Uterus (tissue), 4 donors: ENCODE data around the gene IL17RD. TPM values are rescaled to one million over a fixed set of nuclear protein-coding genes. Genes with fewer than 3 reads are reported as not detected.

Source experiments
- DNase-seq, 2 donors: peaks; one replicate each; pipeline ENCODE4 v3.0.0-alpha.2; 2019 to 2020
- H3K27ac ChIP-seq, 2 donors: fragments of 200-600 bp; sonication (generic); 1 replicate in 1 of 2; 2 replicates in 1 of 2; pipeline ENCODE4 v1.5.1; 2016 to 2018
- H3K27me3 ChIP-seq, 2 donors: fragments of 200-600 bp; sonication (generic); one replicate each; pipeline ENCODE4 v1.5.1; 2018 to 2019; ENCODE audit warnings: control low read depth in 1 of 2
- H3K36me3 ChIP-seq, 2 donors: fragments of 200-600 bp; sonication (generic); one replicate each; pipeline ENCODE4 v1.5.1; 2019; ENCODE audit warnings: control low read depth in 1 of 2
- H3K4me1 ChIP-seq, 2 donors: fragments of 200-600 bp; sonication (generic); one replicate each; pipeline ENCODE4 v1.5.1; 2018 to 2019; ENCODE audit warnings: control low read depth in 1 of 2
- H3K4me3 ChIP-seq, 2 donors: fragments of 200-600 bp; sonication (generic); 1 replicate in 1 of 2; 2 replicates in 1 of 2; pipeline ENCODE4 v1.5.1; 2018 to 2019; ENCODE audit warnings: mild to moderate bottlenecking in 1 of 2
- H3K9me3 ChIP-seq, 2 donors: fragments of 200-600 bp; sonication (generic); one replicate each; pipeline ENCODE4 v1.5.1; 2019; ENCODE audit warnings: control low read depth in 1 of 2
- CTCF ChIP-seq, 4 experiments: fragments of 200-600 bp in 2 of 4; fragments of 450-650 bp in 2 of 4; sonication (generic) in 2 of 4; IDR thresholded peaks; one replicate each; pipeline ENCODE4 v1.5.1; 2016 to 2019; ENCODE audit warnings: antibody characterized with exemption in 4 of 4, mild to moderate bottlenecking in 2 of 4, moderate library complexity in 1 of 4
- POLR2A ChIP-seq, 2 donors: fragments of 450-650 bp; IDR thresholded peaks; one replicate each; pipeline ENCODE4 v1.6.1; 2016; ENCODE audit warnings: antibody characterized with exemption in 2 of 2, mild to moderate bottlenecking in 1 of 2, moderate library complexity in 1 of 2
- intact Hi-C: fragments of 100-400 bp; cut with DNase I; formaldehyde crosslinking; loops from one replicate; pipeline ENCODE4 v1.15.1; 2023; ENCODE audit warnings: low total_unique reads
- total RNA-seq, 4 donors: library from RNA; depleted of rRNA in 3 of 4; stranded (reverse); fragments of >200 nt in 3 of 4; gene quantifications; one replicate each; pipeline versions ENCODE4 v1.1.0 to v1.2.4, GENCODE V29; 2014 to 2023
- donor health status: DM: yes; HTN: yes; CAD: no.

IL17RD gene
- total RNA-seq, 4 donors from 2014 or later: 19.0 to 95.9 (median 52.5) TPM

GRCh38 chr3:57074135-57074534 is 91.0 kb downstream of the IL17RD start:
- Histone ChIP-seq H3K4me3 (no peak overlapping the region), H3K9me3 (no peaks in the 10 kb centered on the region), H3K27me3 (no peaks in the 10 kb centered on the region), H3K27ac (no peak overlapping the region), H3K4me1 (no peaks in the 10 kb centered on the region), H3K36me3 (no peaks in the 10 kb centered on the region)
- TF ChIP-seq CTCF (IDR thresholded peaks at IDR 0.05): no peak
- TF ChIP-seq POLR2A (IDR thresholded peaks at IDR 0.05): no peak
- DNase-seq: no peak
- intact Hi-C loops: loop anchor here (10.0 kb wide), 1 partner anchor 79 kb away; no protein-coding TSS in a partner anchor

- no peak overlapping the region for H3K4me3 ChIP-seq
- no peak overlapping the region for H3K27ac ChIP-seq
- intact Hi-C loops: loop anchor here (10.0 kb wide), 1 partner anchor 79 kb away; no protein-coding TSS in a partner anchor
- TF ChIP-seq CTCF (IDR thresholded peaks at IDR 0.05) (no peak), POLR2A (IDR thresholded peaks at IDR 0.05) (no peak)
- H3K4me1 ChIP-seq: no peaks in the 10 kb centered on the region
- H3K9me3 ChIP-seq: no peaks in the 10 kb centered on the region
- no peaks in the 10 kb centered on the region for H3K36me3 ChIP-seq
- H3K27me3 ChIP-seq: no peaks in the 10 kb centered on the region
- DNase-seq: no peak
Measured at GRCh38 chr3:57073628-57074027, 91.5 kb downstream of the IL17RD start.

- no peaks in the 10 kb centered on the region for H3K9me3 ChIP-seq
- H3K36me3 ChIP-seq: no peaks in the 10 kb centered on the region
- no peak overlapping the region for H3K4me3 ChIP-seq
- no peaks in the 10 kb centered on the region for H3K27me3 ChIP-seq
- no peak for DNase-seq
- TF ChIP-seq POLR2A (IDR thresholded peaks at IDR 0.05): no peak
- no peak for TF ChIP-seq CTCF (IDR thresholded peaks at IDR 0.05)
- intact Hi-C loops: no loop called here
- H3K4me1 ChIP-seq: peaks cover 0 to 7% of the 10 kb centered on the region in 2 donors
- peak overlapping the region; percentile 68 to 70 for H3K27ac ChIP-seq
Measured at GRCh38 chr3:57069503-57069902, 95.7 kb downstream of the IL17RD start.

GRCh38 chr3:57068437-57069089 is 96.6 kb downstream of the IL17RD start:
- Histone ChIP-seq H3K36me3 (no peaks in the 10 kb centered on the region), H3K9me3 (no peaks in the 10 kb centered on the region), H3K27ac (peak overlapping the region; percentile 68 to 70), H3K27me3 (no peaks in the 10 kb centered on the region), H3K4me1 (peaks cover 0 to 7% of the 10 kb centered on the region in 2 donors), H3K4me3 (no peak overlapping the region)
- intact Hi-C loops: no loop called here
- TF ChIP-seq CTCF (IDR thresholded peaks at IDR 0.05): no peak
- TF ChIP-seq POLR2A (IDR thresholded peaks at IDR 0.05): no peak
- peak; percentile 58 to 77 for DNase-seq

- H3K27me3 ChIP-seq: no peaks in the 10 kb centered on the region
- H3K4me3 ChIP-seq: no peak overlapping the region
- H3K4me1 ChIP-seq: peaks cover 5 to 7% of the 10 kb centered on the region in 2 donors
- intact Hi-C loops: no loop called here
- no peaks in the 10 kb centered on the region for H3K36me3 ChIP-seq
- TF ChIP-seq POLR2A (IDR thresholded peaks at IDR 0.05): no peak
- TF ChIP-seq CTCF (IDR thresholded peaks at IDR 0.05): no peak
- DNase-seq: no peak
- H3K27ac ChIP-seq: no peak overlapping the region
- no peaks in the 10 kb centered on the region for H3K9me3 ChIP-seq
Measured at GRCh38 chr3:57066471-57066870, 98.7 kb downstream of the IL17RD start.
